A549 (cell line): Measurements from ENCODE around the gene SULF2. TPM values are rescaled to one million over a fixed set of nuclear protein-coding genes. Genes with fewer than 3 reads are reported as not detected.

Experiments
- ATAC-seq, 2 experiments: fragments of 200-7000 bp in 1 of 2; fragments of >200 bp in 1 of 2; cut with Nextera tagmentation in 1 of 2; cut with Tn5 transposase in 1 of 2; 3 replicates each; pipeline versions ENCODE4 v1.8.0 to v1.9.1; 2018 to 2020; ENCODE audit warnings: mild to moderate bottlenecking in 1 of 2, moderate library complexity in 1 of 2
- CTCF ChIA-PET: fragments of 300-600 bp; sonication (Branson Sonifier 250); formaldehyde crosslinking; extraction: SDS; loops from one replicate; lab custom pipeline; 2021; ENCODE audit warnings: antibody characterized with exemption, inconsistent platforms; lab: Yijun Ruan, JAX
- POLR2A ChIA-PET: fragments of 350-600 bp; formaldehyde crosslinking; extraction: SDS; loops from one replicate; lab custom pipeline; 2021; ENCODE audit warnings: antibody characterized with exemption, inconsistent platforms; lab: Yijun Ruan, JAX
- DNase-seq, 2 experiments: peaks; one replicate each; pipeline versions ENCODE4 v3.0.0 to v3.0.0-alpha.2; 2011 to 2016; ENCODE audit warnings: low read depth in 1 of 2, low spot score in 1 of 2
- FAIRE-seq: peaks from 2 replicates; lab custom pipeline; 2011; peaks lifted over from hg19 to GRCh38; lab: Jason Lieb, UNC
- H3K27ac ChIP-seq, 2 experiments: fragments of >200 bp; sonication (Bioruptor Twin); formaldehyde crosslinking; 3 replicates each; pipeline ENCODE4 v1.5.1; 2016 to 2017
- H3K4me1 ChIP-seq: fragments of >200 bp; sonication (Bioruptor Twin); formaldehyde crosslinking; 3 replicates; pipeline ENCODE4 v1.6.1; 2016
- H3K4me2 ChIP-seq: fragments of >200 bp; sonication (Bioruptor Twin); formaldehyde crosslinking; 3 replicates; pipeline ENCODE4 v1.6.1; 2016
- H3K4me3 ChIP-seq: fragments of >200 bp; sonication (Bioruptor Twin); formaldehyde crosslinking; 3 replicates; pipeline ENCODE4 v1.5.1; 2016
- H3K9me3 ChIP-seq: fragments of >200 bp; sonication (Bioruptor Twin); formaldehyde crosslinking; 3 replicates; pipeline ENCODE4 v1.6.1; 2016
- CBX2 ChIP-seq: fragments of 200-600 bp; sonication (generic); IDR thresholded peaks from 2 replicates; pipeline ENCODE4 v1.6.1; 2016; ENCODE audit warnings: low read depth, mild to moderate bottlenecking, borderline replicate concordance
- CEBPB ChIP-seq, 2 experiments: fragments of >200 bp in 1 of 2; sonication (Bioruptor Twin) in 1 of 2; formaldehyde crosslinking in 1 of 2; IDR thresholded peaks; 2 replicates each; pipeline ENCODE4 v1.6.1; 2012 to 2016
- EHF ChIP-seq: fragments of 250-450 bp; sonication (Bioruptor Pico); IDR thresholded peaks from 2 replicates; pipeline ENCODE4 v1.5.0; 2020; ENCODE audit warnings: mild to moderate bottlenecking
- GATA3 ChIP-seq: IDR thresholded peaks from 2 replicates; pipeline ENCODE4 v1.6.1; 2012; ENCODE audit warnings: borderline replicate concordance
- HDAC2 ChIP-seq: fragments of 200-600 bp; sonication (generic); IDR thresholded peaks from 2 replicates; pipeline ENCODE4 v1.6.1; 2016
- HOXA7 ChIP-seq: fragments of 250-450 bp; sonication (Bioruptor Pico); IDR thresholded peaks from 2 replicates; pipeline ENCODE4 v1.5.0; 2020; ENCODE audit warnings: mild to moderate bottlenecking, moderate library complexity
- HOXB13 ChIP-seq: fragments of 250-450 bp; sonication (Bioruptor Pico); IDR thresholded peaks from 2 replicates; pipeline ENCODE4 v1.5.0; 2020; ENCODE audit warnings: low read depth, mild to moderate bottlenecking, moderate library complexity
- HOXB5 ChIP-seq: fragments of 250-450 bp; sonication (Bioruptor Pico); IDR thresholded peaks from 2 replicates; pipeline ENCODE4 v1.5.0; 2020; ENCODE audit warnings: mild to moderate bottlenecking, moderate library complexity
- JUN ChIP-seq, 2 experiments: fragments of >200 bp; sonication (Bioruptor Twin); formaldehyde crosslinking; IDR thresholded peaks; 2 replicates in 1 of 2; 3 replicates in 1 of 2; pipeline ENCODE4 v1.6.1; 2016 to 2017
- KDM5A ChIP-seq: fragments of 200-600 bp; sonication (generic); IDR thresholded peaks from 2 replicates; pipeline ENCODE4 v1.6.1; 2016; ENCODE audit warnings: antibody characterized with exemption, mild to moderate bottlenecking
- NFE2L2 ChIP-seq: fragments of 150-350 bp; conservative IDR thresholded peaks from 2 replicates; pipeline ENCODE4 v1.6.1; 2014; ENCODE audit warnings: low read length
- NPAS2 ChIP-seq: fragments of 250-450 bp; sonication (Bioruptor Pico); IDR thresholded peaks from 2 replicates; pipeline ENCODE4 v1.8.0; 2022; ENCODE audit warnings: mild to moderate bottlenecking, moderate library complexity, borderline replicate concordance
- PHF8 ChIP-seq: fragments of 200-600 bp; sonication (generic); IDR thresholded peaks from 2 replicates; pipeline ENCODE4 v1.6.1; 2016; ENCODE audit warnings: low read depth, mild to moderate bottlenecking, antibody characterized with exemption, moderate library complexity, borderline replicate concordance
- RARB ChIP-seq: fragments of 250-450 bp; sonication (Bioruptor Pico); IDR thresholded peaks from 2 replicates; pipeline ENCODE4 v1.8.0; 2021; ENCODE audit warnings: mild to moderate bottlenecking, moderate library complexity
- RCOR1 ChIP-seq: fragments of 150-350 bp; IDR thresholded peaks from 2 replicates; pipeline ENCODE4 v1.6.1; 2014; ENCODE audit warnings: antibody characterized with exemption, low read length, low read depth
- RFX5 ChIP-seq: fragments of 450-650 bp; IDR thresholded peaks from 2 replicates; pipeline ENCODE4 v1.7.1; 2014; ENCODE audit warnings: antibody characterized with exemption, mild to moderate bottlenecking, moderate library complexity
- TFCP2L1 ChIP-seq: fragments of 250-450 bp; sonication (Bioruptor Pico); IDR thresholded peaks from 2 replicates; pipeline ENCODE4 v1.5.0; 2021; ENCODE audit warnings: mild to moderate bottlenecking
- ZC3H11A ChIP-seq: fragments of 450-650 bp; IDR thresholded peaks from 2 replicates; pipeline ENCODE4 v1.6.1; 2014; ENCODE audit warnings: antibody characterized with exemption, mild to moderate bottlenecking
- WGBS: methylation state at CpG from one replicate; pipeline ENCODE4 v1.1.6; 2017; ENCODE audit errors: missing lambda C conversion rate; 5-methylcytosine and 5-hydroxymethylcytosine counted together
- polyA plus RNA-seq, 4 experiments: library from polyadenylated mRNA; depleted of rRNA in 3 of 4; stranded (reverse); fragments of >200 nt; fragmentation: RNase III in 1 of 4; extraction: RNeasy Plus Mini Kit Qiagen cat#74134 plus additional on column Dnase treatment in 1 of 4; gene quantifications; 2 replicates in 3 of 4; 3 replicates in 1 of 4; pipeline ENCODE4 v1.2.3, GENCODE V29; 2011 to 2017
- TF ChIP-seq, protein P1 (sequence below): IDR thresholded peaks from 2 replicates; pipeline ENCODE4 v1.6.1; 2012
- TF ChIP-seq, protein P2 (sequence below): fragments of 450-650 bp; IDR thresholded peaks from 2 replicates; pipeline ENCODE4 v1.6.1; 2014; ENCODE audit warnings: antibody characterized with exemption
- TF ChIP-seq, protein P3 (sequence below): fragments of >200 bp; sonication (Bioruptor Twin); formaldehyde crosslinking; IDR thresholded peaks from 3 replicates; pipeline ENCODE4 v1.6.1; 2016

The SULF2 gene
- polyA plus RNA-seq, 2 of the 4 experiments (the other 2 are of a cell fraction), result 5.8 to 16.8 TPM

DNA sequence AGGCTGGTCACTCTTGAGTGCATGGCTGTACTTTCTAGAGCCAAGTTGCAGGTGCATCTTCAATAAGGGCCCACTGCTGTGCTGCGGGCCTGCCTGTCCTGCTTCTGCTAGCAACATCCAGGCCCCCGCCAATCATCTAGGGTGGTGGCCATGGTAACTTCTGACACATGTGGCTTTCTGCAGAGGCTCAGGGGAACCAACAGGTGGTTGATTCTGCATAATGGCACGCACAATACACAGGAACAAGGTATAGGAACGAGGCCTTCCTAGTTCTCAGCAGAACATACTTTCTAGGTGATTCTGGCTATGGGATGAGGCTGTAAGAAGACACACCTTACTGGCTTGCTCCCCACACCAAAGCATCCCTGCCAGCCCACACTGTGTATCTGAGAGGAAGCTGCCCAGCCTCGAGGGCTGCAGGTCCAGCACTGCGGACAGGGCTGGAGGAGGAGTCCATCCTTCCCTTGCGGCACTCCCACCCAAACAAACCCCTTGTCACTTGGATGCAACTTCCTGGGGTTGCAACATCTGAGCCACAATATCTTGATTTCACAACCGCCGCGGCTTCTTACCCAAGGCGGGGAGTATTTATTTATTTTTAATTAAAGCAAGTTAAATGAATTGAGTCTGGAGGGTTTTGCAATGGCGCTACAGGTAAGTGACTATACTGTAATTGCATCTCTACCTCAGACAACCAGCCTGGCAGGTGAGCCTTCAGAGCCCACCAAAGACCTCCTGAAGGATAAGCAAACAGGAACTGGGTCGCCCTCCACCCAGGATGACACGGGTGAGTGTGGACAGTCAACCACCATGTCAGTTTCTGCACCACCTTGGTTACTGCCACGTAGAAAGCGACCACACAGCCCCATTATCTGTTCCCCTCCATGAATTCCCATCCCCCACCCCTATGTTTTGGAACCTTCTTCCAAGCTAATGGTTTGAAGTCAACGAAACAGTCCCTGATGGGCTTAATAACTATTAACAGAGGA is 49.6 kb downstream of the SULF2 start:
- CTCF ChIA-PET, result interaction anchor here (2.8 kb wide), 1 partner anchor 10 kb away, joined by 12 read pairs; no protein-coding TSS in a partner anchor
- Histone ChIP-seq H3K4me3 (no peak overlapping the region), H3K4me2 (no peak overlapping the region), H3K9me3 (0 out of 3 replicates have a peak, but pooled peaks cover 4% of the 10 kb centered on the region), H3K4me1 (no peaks in the 10 kb centered on the region; the same call in 2 of the 3 replicates), H3K27ac (no peak overlapping the region)
- DNase-seq (no peak), FAIRE-seq (no peak), ATAC-seq (0 out of 6 replicates have a peak, but pooled peaks of 1 of the 2 experiments have one; percentile 22)
- TF ChIP-seq CEBPB (IDR thresholded peaks at IDR 0.05) (0 out of 4 replicates have a peak, but pooled peaks of 1 of the 2 experiments have one; percentile 23), EHF (CRISPR knock-in tag) (no peak), CBX2 (no peak), PHF8 (no peak)
- TF ChIP-seq, protein P1, sequence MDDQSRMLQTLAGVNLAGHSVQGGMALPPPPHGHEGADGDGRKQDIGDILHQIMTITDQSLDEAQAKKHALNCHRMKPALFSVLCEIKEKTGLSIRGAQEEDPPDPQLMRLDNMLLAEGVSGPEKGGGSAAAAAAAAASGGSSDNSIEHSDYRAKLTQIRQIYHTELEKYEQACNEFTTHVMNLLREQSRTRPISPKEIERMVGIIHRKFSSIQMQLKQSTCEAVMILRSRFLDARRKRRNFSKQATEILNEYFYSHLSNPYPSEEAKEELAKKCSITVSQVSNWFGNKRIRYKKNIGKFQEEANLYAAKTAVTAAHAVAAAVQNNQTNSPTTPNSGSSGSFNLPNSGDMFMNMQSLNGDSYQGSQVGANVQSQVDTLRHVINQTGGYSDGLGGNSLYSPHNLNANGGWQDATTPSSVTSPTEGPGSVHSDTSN, result no peak
- WGBS, result 64% methylated on average over 17 of the region's 17 CpGs
- POLR2A ChIA-PET, result no interaction called here

DNA sequence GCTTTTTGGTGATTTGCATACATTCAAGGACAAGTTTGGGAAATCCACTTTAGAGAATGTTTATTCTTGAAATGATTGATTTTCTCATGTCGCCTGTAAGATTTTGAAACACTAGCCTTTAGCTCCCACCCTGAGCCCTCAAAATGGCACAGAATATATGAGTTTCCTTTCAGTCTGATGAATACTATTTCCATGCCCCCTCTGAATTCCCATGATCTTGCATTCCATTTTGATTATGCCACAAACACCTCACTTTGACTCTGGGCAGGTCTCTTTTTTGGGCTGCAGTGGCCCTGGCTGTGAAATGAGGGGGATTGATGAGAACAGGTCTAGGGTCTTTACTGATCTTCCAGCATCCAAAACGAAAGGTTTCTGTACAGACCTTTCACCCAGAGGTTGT is 50.4 kb downstream of the SULF2 start:
- POLR2A ChIA-PET, result no interaction called here
- no peak overlapping the region for H3K4me3 ChIP-seq
- FAIRE-seq (no peak), ATAC-seq (no peak), DNase-seq (no peak)
- no peak for TF ChIP-seq PHF8
- TF ChIP-seq RCOR1, result no peak
- no peak for TF ChIP-seq NFE2L2
- no peak overlapping the region for H3K27ac ChIP-seq
- H3K4me1 ChIP-seq, result no peaks in the 10 kb centered on the region
- WGBS, result 50% methylated on average over 2 of the region's 2 CpGs
- CTCF ChIA-PET, result interaction anchor here (2.8 kb wide), 1 partner anchor 9 kb away, joined by 12 read pairs; no protein-coding TSS in a partner anchor
- 0 out of 3 replicates have a peak, but pooled peaks cover 4% of the 10 kb centered on the region for H3K9me3 ChIP-seq
- no peak overlapping the region for H3K4me2 ChIP-seq

DNA sequence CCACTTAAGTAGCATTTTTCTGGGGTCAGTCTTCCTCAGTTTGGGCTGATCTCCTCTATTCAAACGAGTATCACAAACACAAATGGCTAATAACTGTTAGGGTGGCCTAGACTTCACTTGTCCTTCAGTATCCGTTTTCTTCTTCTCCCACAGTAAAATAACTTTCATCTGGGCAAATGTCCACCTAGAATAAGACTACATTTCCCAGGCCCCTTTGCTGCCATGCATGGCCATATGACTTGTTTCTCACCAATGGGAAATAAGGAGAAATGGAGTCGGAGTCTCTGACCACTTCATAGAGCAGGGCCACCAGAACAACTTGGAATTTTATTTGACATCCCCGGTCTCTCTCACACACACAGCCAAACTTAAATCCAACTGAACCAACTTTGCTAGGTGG is 51.4 kb downstream of the SULF2 start:
- Histone ChIP-seq H3K4me1 (no peaks in the 10 kb centered on the region), H3K9me3 (0 out of 3 replicates have a peak, but pooled peaks cover 4% of the 10 kb centered on the region), H3K4me2 (no peak overlapping the region), H3K27ac (no peak overlapping the region), H3K4me3 (no peak overlapping the region)
- TF ChIP-seq, protein P2, sequence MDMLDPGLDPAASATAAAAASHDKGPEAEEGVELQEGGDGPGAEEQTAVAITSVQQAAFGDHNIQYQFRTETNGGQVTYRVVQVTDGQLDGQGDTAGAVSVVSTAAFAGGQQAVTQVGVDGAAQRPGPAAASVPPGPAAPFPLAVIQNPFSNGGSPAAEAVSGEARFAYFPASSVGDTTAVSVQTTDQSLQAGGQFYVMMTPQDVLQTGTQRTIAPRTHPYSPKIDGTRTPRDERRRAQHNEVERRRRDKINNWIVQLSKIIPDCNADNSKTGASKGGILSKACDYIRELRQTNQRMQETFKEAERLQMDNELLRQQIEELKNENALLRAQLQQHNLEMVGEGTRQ, result peak; percentile 53
- TF ChIP-seq, protein P3, sequence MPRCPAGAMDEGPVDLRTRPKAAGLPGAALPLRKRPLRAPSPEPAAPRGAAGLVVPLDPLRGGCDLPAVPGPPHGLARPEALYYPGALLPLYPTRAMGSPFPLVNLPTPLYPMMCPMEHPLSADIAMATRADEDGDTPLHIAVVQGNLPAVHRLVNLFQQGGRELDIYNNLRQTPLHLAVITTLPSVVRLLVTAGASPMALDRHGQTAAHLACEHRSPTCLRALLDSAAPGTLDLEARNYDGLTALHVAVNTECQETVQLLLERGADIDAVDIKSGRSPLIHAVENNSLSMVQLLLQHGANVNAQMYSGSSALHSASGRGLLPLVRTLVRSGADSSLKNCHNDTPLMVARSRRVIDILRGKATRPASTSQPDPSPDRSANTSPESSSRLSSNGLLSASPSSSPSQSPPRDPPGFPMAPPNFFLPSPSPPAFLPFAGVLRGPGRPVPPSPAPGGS, result no peak
- ChIA-PET POLR2A (no interaction called here), CTCF (interaction anchor here (2.8 kb wide), 1 partner anchor 8 kb away, joined by 12 read pairs; no protein-coding TSS in a partner anchor)
- 25% methylated on average over 4 of the region's 4 CpGs for WGBS
- no peak for FAIRE-seq
- no peak for DNase-seq
- ATAC-seq, result peak; percentile 53 to 70; a peak in 3 of 6 replicates

DNA sequence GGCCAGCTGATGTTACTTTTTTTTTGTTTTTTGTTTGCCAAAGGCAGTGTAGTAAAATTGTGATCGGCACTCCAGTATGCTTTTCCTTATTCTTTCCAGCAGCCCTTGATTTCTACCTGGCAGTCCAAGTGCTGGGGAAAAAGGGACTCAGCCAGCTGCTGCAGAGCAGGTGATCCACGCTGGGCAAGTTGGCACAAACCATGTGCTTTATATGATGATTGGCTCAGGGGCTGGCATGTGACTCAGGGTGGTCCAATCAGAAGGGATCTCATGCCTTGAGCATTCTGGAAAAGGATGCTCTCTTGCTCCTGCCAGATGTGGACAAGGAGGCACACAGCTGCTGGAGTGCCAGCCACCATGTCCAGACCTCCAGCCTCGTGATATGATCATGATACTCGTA is 54.5 kb downstream of the SULF2 start:
- ChIA-PET POLR2A (no interaction called here), CTCF (interaction anchor here (0.6 to 1.7 kb wide), 3 partner anchors 164 to 803 kb away, joined by 3 to 6 read pairs (median 6); no protein-coding TSS in a partner anchor)
- H3K4me1 ChIP-seq, result no peaks in the 10 kb centered on the region
- no peak overlapping the region for H3K4me2 ChIP-seq
- H3K9me3 ChIP-seq, result 0 out of 3 replicates have a peak, but pooled peaks cover 4% of the 10 kb centered on the region
- no peak for ATAC-seq
- no peak for FAIRE-seq
- no peak overlapping the region for H3K27ac ChIP-seq
- WGBS, result 59% methylated on average over 4 of the region's 4 CpGs
- no peak for DNase-seq
- no peak overlapping the region for H3K4me3 ChIP-seq
- TF ChIP-seq RCOR1, result no peak
- TF ChIP-seq HOXB13 (CRISPR knock-in tag), result no peak
- no peak for TF ChIP-seq TFCP2L1 (CRISPR knock-in tag)
- TF ChIP-seq, protein P3, result no peak
- no peak for TF ChIP-seq NPAS2 (CRISPR knock-in tag)
- no peak for TF ChIP-seq RFX5
- no peak for TF ChIP-seq KDM5A
- no peak for TF ChIP-seq GATA3
- TF ChIP-seq HOXA7, result no peak
- TF ChIP-seq, protein P2, result no peak
- no peak for TF ChIP-seq RARB
- no peak for TF ChIP-seq HOXB5 (CRISPR knock-in tag)
- no peak for TF ChIP-seq EHF (CRISPR knock-in tag)
- TF ChIP-seq ZC3H11A, result no peak
- TF ChIP-seq JUN (IDR thresholded peaks at IDR 0.05), result no peak
- no peak for TF ChIP-seq HDAC2
